ENCODE data around the gene HEXIM1.

HEXIM1 gene

GRCh38 chr17:45172541-45173286 is 24.4 kb downstream of the HEXIM1 start:
- no peak for DNase-seq (ENCODE audit: low spot score)

GRCh38 chr17:45175759-45176115 is 27.5 kb downstream of the HEXIM1 start:
- no peak for DNase-seq (ENCODE audit: low spot score)

GRCh38 chr17:45177563-45177962 is 29.3 kb downstream of the HEXIM1 start:
- DNase-seq (ENCODE audit: low spot score): no peak

DNA sequence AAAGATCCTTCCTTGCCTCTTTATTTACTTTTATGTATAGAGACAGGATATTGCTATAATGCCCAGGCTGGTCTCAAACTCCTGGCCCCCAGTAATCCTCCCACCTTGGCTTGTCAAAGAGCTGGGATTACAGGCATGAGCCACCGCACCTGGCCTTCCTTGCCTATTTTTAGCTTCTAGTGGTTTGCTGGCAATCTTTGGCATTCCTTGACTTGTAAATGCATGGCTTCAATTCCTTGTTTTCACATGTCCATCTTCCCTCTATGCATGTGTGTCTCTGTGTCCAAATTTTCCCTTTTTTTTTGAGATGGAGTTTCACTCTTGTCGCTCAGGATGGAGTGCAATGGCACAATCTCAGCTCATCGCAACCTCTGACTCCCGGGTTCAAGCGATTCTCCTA is 35.9 kb downstream of the HEXIM1 start:
- DNase-seq (ENCODE audit: low spot score): no peak

DNA sequence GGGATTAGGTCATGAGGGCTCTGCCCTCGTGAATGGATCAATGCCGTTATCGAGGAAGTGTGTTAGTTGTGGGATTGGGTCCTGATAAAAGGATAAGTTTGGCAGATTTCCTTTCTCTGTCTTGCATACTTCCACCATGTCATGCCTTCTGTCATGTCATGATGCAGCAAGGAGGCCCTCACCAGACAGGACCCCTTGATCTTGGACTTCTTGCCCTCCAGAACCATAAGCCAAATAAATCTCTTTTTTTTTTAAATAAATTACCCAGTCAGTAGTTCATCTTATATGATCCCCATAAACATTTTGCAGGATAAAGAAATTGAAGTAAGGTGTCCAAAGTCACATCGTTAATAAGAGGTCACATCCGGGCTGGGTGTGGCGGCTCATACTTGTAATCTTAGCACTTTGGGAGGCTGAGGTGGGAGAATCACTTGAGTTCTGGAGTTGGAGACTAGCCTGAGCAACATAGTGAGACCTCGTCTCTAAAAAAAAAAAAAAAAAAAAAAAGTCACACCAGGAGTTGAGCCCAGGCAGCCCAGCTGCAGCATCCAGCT is 38.6 kb downstream of the HEXIM1 start:
- DNase-seq (ENCODE audit: low spot score): no peak

DNA sequence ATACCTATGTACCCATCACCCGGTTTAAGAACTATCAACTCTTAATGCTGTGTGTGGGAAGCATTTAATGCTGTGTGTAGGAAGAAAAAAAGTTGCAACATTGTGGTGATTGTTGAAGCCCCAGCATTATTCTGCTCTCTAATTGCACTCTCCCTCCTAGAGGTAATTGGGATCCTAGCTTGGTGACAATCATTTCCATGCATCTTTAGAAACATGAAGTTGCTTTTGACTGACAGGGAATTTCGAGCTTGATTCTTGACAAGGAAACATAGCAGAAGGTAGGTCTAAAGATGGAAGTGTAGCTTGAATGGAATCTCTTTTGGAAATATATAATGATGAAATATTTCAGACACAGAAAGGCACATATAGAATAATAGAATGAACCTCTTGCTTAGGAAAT is 40.7 kb downstream of the HEXIM1 start:
- DNase-seq (ENCODE audit: low spot score): no peak

- no peak for DNase-seq (ENCODE audit: low spot score)
Measured at GRCh38 chr17:45190503-45191255, 42.4 kb downstream of the HEXIM1 start.

DNA sequence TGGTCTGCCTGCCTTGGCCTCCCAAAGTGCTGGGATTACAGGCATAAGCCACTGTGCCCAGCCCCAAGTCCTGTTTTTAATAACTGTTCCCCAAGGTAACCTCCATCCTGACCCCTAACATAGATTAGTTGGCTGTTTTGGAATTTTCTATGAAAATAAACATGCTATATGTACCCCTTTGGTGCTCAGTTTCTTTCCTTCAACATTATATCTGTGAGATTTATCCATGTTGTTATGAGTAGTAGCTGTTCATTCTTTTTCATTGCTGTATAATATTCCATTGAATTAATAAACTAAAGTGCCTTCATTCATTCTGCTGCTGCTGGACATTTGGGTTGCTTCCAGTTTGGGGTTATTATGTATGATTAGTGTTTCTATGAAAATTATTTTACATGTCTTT is 47.1 kb downstream of the HEXIM1 start:
- no peak for DNase-seq (ENCODE audit: low spot score)

DNA sequence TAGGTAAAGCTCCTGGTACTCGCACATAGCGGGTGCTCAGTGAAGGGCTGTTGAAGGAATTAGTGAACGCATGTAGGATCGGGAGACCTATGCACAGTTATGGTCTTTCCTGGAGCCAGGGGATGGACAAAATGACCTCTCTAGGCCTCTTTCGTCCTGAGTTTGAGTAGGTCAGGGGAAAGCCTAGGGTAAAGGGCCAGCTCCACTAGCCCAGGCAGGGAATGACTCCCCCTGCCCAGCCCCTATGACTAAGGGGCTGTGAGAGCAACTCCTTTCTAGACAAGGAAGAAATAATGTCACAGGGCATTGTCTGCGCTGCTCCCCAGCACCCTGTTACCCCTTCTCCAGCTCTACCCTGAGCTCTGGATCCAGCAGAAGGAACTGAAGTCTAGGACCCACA is 48.8 kb downstream of the HEXIM1 start:
- no peak for DNase-seq (ENCODE audit: low spot score)

DNA sequence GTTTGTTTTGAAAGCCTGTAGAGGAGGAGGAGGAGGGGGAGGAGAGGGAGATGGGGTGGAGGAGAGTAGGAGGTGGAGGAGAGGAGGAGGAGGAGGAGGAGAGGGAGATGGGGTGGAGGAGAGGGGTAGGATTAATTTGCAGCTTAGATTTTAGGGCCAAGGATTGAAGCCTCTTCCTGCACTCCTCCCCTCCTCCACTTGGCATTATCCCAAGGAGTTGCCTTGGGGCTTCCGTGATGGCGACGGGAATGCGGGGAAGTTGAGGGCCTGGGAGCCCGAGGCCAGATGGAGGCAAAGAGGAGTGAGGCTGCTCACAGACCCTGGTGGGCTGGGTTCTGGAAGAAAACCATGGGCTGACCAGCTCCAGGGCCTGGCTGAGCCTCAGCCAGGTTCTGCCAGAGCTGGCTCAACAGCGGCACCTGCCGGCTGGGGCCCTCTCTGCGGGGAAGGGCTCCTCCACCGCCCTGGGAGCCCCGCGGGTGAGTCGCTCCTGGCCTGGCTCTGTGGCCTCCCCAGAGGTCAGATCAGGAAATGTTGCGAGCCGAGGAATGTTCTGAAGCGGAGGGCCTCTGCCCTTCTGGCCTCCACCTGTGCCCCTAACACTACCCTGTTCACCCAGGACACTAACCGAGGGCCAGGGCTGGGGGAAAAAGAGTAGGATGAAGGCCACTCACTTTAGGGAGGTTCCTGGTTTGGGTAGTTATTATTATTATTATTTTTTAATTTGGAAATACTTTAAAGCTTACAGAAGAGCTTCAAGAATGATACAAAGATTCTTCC is 49.5 kb downstream of the HEXIM1 start:
- peak; percentile 91 for DNase-seq (ENCODE audit: low spot score)

DNA sequence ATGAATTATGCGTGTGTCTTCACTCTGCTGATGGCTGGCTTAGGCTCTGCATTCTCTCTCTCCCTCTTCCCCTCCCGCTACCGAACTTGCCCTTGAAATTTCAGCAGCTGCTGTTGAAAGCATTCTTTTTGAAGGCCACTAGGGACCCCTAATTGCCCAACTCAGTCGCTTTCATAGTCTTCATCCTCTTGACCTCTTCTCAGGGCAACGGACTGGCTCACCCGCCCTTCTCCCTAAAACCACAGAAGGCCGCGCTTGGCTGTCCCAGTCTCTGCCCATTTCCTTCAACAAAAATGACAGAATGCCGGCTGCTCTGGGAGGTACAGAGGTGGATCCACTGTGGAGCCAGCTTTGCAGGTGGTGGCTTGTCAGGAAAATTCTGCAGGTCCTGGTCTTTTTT is 52.4 kb downstream of the HEXIM1 start:
- DNase-seq (ENCODE audit: low spot score): no peak

GRCh38 chr17:45201457-45201856 is 53.2 kb downstream of the HEXIM1 start:
- DNase-seq (ENCODE audit: low spot score): no peak

Data from kidney capillary endothelial cell (primary cell).